Activated CD4-positive, alpha-beta T cell treated with anti-CD3 and anti-CD28 coated beads, Interleukin-2, amount 50 U/mL, for 1 hour (primary cell): Measurements from ENCODE around the gene FAM114A1.
"Not testable (repeated sequence)": the region's sequence is repeated elsewhere in the genome, so short reads cannot be mapped to it uniquely, and the experiment has no call there.

ENCODE experiments used
- DNase-seq: peaks from one replicate; pipeline ENCODE4 v3.0.0-alpha.2; 2020

Gene FAM114A1

GRCh38 chr4:38905652-38906385 is 38.2 kb downstream of the FAM114A1 start:
- DNase-seq = no peak

GRCh38 chr4:38907696-38908270 is 40.2 kb downstream of the FAM114A1 start:
- no peak for DNase-seq

- no peak for DNase-seq
These were observed 41.4 kb downstream of the FAM114A1 start for GRCh38 chr4:38909015-38909414.

GRCh38 chr4:38911257-38911656 is 43.7 kb downstream of the FAM114A1 start:
- no peak for DNase-seq

GRCh38 chr4:38914854-38915253 is 47.2 kb downstream of the FAM114A1 start:
- no peak for DNase-seq

- DNase-seq = not testable (repeated sequence)
These were observed 48.7 kb downstream of the FAM114A1 start for GRCh38 chr4:38916267-38916666.

- no peak for DNase-seq
These were observed 49.9 kb downstream of the FAM114A1 start for GRCh38 chr4:38917481-38918025.

GRCh38 chr4:38919494-38919893 is 51.9 kb downstream of the FAM114A1 start:
- DNase-seq = no peak

GRCh38 chr4:38920186-38920585 is 52.6 kb downstream of the FAM114A1 start:
- no peak for DNase-seq

GRCh38 chr4:38920677-38921076 is 53.1 kb downstream of the FAM114A1 start:
- DNase-seq = no peak

GRCh38 chr4:38921151-38921550 is 53.5 kb downstream of the FAM114A1 start:
- no peak for DNase-seq

- no peak for DNase-seq
These were observed 56.1 kb downstream of the FAM114A1 start for GRCh38 chr4:38923746-38924145.

- no peak for DNase-seq
These were observed 56.7 kb downstream of the FAM114A1 start for GRCh38 chr4:38924353-38924752.

GRCh38 chr4:38925492-38926413 is 58.1 kb downstream of the FAM114A1 start:
- DNase-seq = no peak

GRCh38 chr4:38926896-38927295 is 59.3 kb downstream of the FAM114A1 start:
- no peak for DNase-seq

- DNase-seq = no peak
These were observed 61.0 kb downstream of the FAM114A1 start for GRCh38 chr4:38928568-38928967.

- DNase-seq = no peak
These were observed 61.4 kb downstream of the FAM114A1 start for GRCh38 chr4:38928974-38929373.

- DNase-seq = no peak
These were observed 62.6 kb downstream of the FAM114A1 start for GRCh38 chr4:38930204-38930603.

- no peak for DNase-seq
These were observed 63.1 kb downstream of the FAM114A1 start for GRCh38 chr4:38930707-38931106.

- DNase-seq = no peak
These were observed 63.5 kb downstream of the FAM114A1 start for GRCh38 chr4:38931125-38931524.

GRCh38 chr4:38935391-38936073 is 67.9 kb downstream of the FAM114A1 start:
- no peak for DNase-seq

GRCh38 chr4:38939165-38939564 is 71.6 kb downstream of the FAM114A1 start:
- no peak for DNase-seq

- DNase-seq = no peak
These were observed 72.9 kb downstream of the FAM114A1 start for GRCh38 chr4:38940476-38940875.
